H1 (cell line): ENCODE data around the gene CBR4. TPM values are rescaled to one million over a fixed set of nuclear protein-coding genes. Genes with fewer than 3 reads are reported as not detected.

Source experiments
- CTCF ChIA-PET: fragments of 300-600 bp; sonication (Branson Sonifier 250); formaldehyde crosslinking; loops from one replicate; lab custom pipeline; 2021; ENCODE audit not compliant: partially characterized antibody; lab: Charles Lee
- POLR2A ChIA-PET: fragments of 300-600 bp; sonication (Branson Sonifier 250); formaldehyde crosslinking; loops from one replicate; lab custom pipeline; 2021; ENCODE audit warnings: inconsistent platforms; ENCODE audit not compliant: partially characterized antibody; lab: Charles Lee
- DNase-seq, 2 experiments: peaks; one replicate each; pipeline versions ENCODE4 v3.0.0 to v3.0.0-alpha.2; 2010 to 2022; ENCODE audit warnings: low spot score in 2 of 2, low read depth in 1 of 2, mixed read lengths in 1 of 2
- FAIRE-seq: peaks from 2 replicates; lab custom pipeline; 2011; peaks lifted over from hg19 to GRCh38; lab: Jason Lieb, UNC
- H2AFZ ChIP-seq: 2 replicates; pipeline ENCODE4 v1.8.1; 2012; ENCODE audit warnings: low read length, inconsistent platforms
- H2AK5ac ChIP-seq: 2 replicates; pipeline ENCODE4 v1.6.1; 2013; ENCODE audit warnings: low read depth, low read length
- H2BK120ac ChIP-seq: replicated peaks from 2 replicates; pipeline ENCODE3; 2013; ENCODE audit warnings: low read depth, low read length, inconsistent platforms
- H2BK12ac ChIP-seq: 2 replicates; pipeline ENCODE4 v1.6.1; 2013; ENCODE audit warnings: low read depth, low read length
- H2BK15ac ChIP-seq: 2 replicates; pipeline ENCODE4 v1.6.1; 2013; ENCODE audit warnings: low read length
- H2BK20ac ChIP-seq: 2 replicates; pipeline ENCODE4 v1.6.1; 2013; ENCODE audit warnings: low read length
- H2BK5ac ChIP-seq: 2 replicates; pipeline ENCODE4 v1.6.1; 2013; ENCODE audit warnings: low read depth, low read length
- H3K14ac ChIP-seq: 2 replicates; pipeline ENCODE4 v1.6.1; 2013; ENCODE audit warnings: inconsistent platforms; ENCODE audit not compliant: insufficient read length
- H3K18ac ChIP-seq: 2 replicates; pipeline ENCODE4 v1.6.1; 2013; ENCODE audit warnings: low read length; ENCODE audit errors: extremely low read depth
- H3K23ac ChIP-seq: 2 replicates; pipeline ENCODE4 v1.6.1; 2013; ENCODE audit warnings: inconsistent platforms; ENCODE audit not compliant: insufficient read length
- H3K23me2 ChIP-seq: 2 replicates; pipeline ENCODE4 v1.6.1; 2013; ENCODE audit warnings: low read depth, low read length
- H3K27ac ChIP-seq: 2 replicates; pipeline ENCODE4 v1.6.1; 2011; ENCODE audit warnings: low read depth, low read length, inconsistent platforms
- H3K27me3 ChIP-seq, 4 experiments: replicated peaks in 1 of 4; 1 replicate in 1 of 4; 2 replicates in 3 of 4; pipeline versions ENCODE4 v1.6.1 to v1.8.1; 2011 to 2013; ENCODE audit warnings: low read length in 3 of 4, mild to moderate bottlenecking in 3 of 4, inconsistent platforms in 2 of 4, mixed read lengths in 2 of 4, moderate library complexity in 1 of 4; ENCODE audit not compliant: control insufficient read depth in 3 of 4, insufficient read depth in 3 of 4; ENCODE audit errors: extremely low read depth in 1 of 4
- H3K36me3 ChIP-seq, 4 experiments: 2 replicates each; pipeline versions ENCODE4 v1.6.1 to v1.8.1; 2011 to 2013; ENCODE audit warnings: mild to moderate bottlenecking in 4 of 4, low read length in 3 of 4, moderate library complexity in 2 of 4, control low read depth in 1 of 4, inconsistent platforms in 1 of 4; ENCODE audit not compliant: insufficient read depth in 4 of 4, control insufficient read depth in 2 of 4
- H3K4ac ChIP-seq: replicated peaks from 2 replicates; pipeline ENCODE3; 2013; ENCODE audit warnings: low read length, low read depth, mixed read lengths, inconsistent platforms; ENCODE audit not compliant: insufficient read length
- H3K4me1 ChIP-seq, 4 experiments: replicated peaks in 1 of 4; 1 replicate in 1 of 4; 2 replicates in 3 of 4; pipeline versions ENCODE4 v1.6.1 to v1.8.1; 2011 to 2013; ENCODE audit warnings: low read length in 3 of 4, inconsistent platforms in 2 of 4, mixed read lengths in 1 of 4; ENCODE audit not compliant: insufficient read depth in 4 of 4, control insufficient read depth in 3 of 4
- H3K4me2 ChIP-seq, 2 experiments: 2 replicates each; pipeline versions ENCODE4 v1.6.1 to v1.8.1; 2011 to 2013; ENCODE audit warnings: low read depth in 2 of 2, low read length in 2 of 2, control low read depth in 1 of 2, inconsistent platforms in 1 of 2, mild to moderate bottlenecking in 1 of 2; ENCODE audit not compliant: insufficient read depth in 1 of 2
- H3K4me3 ChIP-seq, 4 experiments: fragments of 200-600, 300-600 bp in 1 of 4; sonication (generic), shearing (Covaris generic), sonication (Bioruptor Twin) in 1 of 4; 2 replicates each; pipeline versions ENCODE4 v1.5.1 to v1.8.1; 2011 to 2016; ENCODE audit warnings: low read length in 4 of 4, low read depth in 3 of 4, control low read depth in 2 of 4, inconsistent platforms in 2 of 4, mild to moderate bottlenecking in 2 of 4, mixed read lengths in 1 of 4, moderate library complexity in 1 of 4; ENCODE audit not compliant: insufficient read depth in 2 of 4; ENCODE audit errors: extremely low read depth in 1 of 4
- H3K56ac ChIP-seq: replicated peaks from 2 replicates; pipeline ENCODE3; 2013; ENCODE audit warnings: low read depth, mild to moderate bottlenecking, mixed read lengths, low read length, inconsistent platforms; ENCODE audit not compliant: insufficient read length
- H3K79me1 ChIP-seq: 2 replicates; pipeline ENCODE4 v1.6.1; 2013; ENCODE audit warnings: low read depth, low read length, control low read depth
- H3K79me2 ChIP-seq, 2 experiments: 2 replicates each; pipeline versions ENCODE4 v1.6.1 to v1.8.1; 2012 to 2013; ENCODE audit warnings: low read length in 2 of 2, mild to moderate bottlenecking in 2 of 2, inconsistent platforms in 1 of 2; ENCODE audit not compliant: insufficient read depth in 2 of 2, control insufficient read depth in 1 of 2
- H3K9ac ChIP-seq, 4 experiments: replicated peaks in 1 of 4; 1 replicate in 1 of 4; 2 replicates in 3 of 4; pipeline versions ENCODE4 v1.6.1 to v1.8.1; 2011 to 2013; ENCODE audit warnings: low read depth in 3 of 4, low read length in 3 of 4, control low read depth in 2 of 4, mild to moderate bottlenecking in 2 of 4, moderate library complexity in 2 of 4, inconsistent platforms in 1 of 4; ENCODE audit errors: extremely low read depth in 1 of 4
- H3K9me3 ChIP-seq, 2 experiments: 2 replicates each; pipeline versions ENCODE4 v1.6.1 to v1.8.1; 2012 to 2013; ENCODE audit warnings: mild to moderate bottlenecking in 2 of 2, moderate library complexity in 2 of 2, control low read depth in 1 of 2, inconsistent platforms in 1 of 2, low read depth in 1 of 2, low read length in 1 of 2, mixed read lengths in 1 of 2; ENCODE audit not compliant: insufficient read depth in 2 of 2
- H4K20me1 ChIP-seq, 2 experiments: replicated peaks in 1 of 2; 2 replicates each; pipeline versions ENCODE3 to v1.8.1; 2011 to 2013; ENCODE audit warnings: inconsistent platforms in 2 of 2, low read length in 2 of 2, mild to moderate bottlenecking in 1 of 2; ENCODE audit not compliant: insufficient read depth in 2 of 2, control insufficient read depth in 1 of 2
- H4K5ac ChIP-seq: 2 replicates; pipeline ENCODE4 v1.6.1; 2013; ENCODE audit warnings: low read length, low read depth, mixed read lengths, inconsistent platforms; ENCODE audit not compliant: insufficient read length
- H4K8ac ChIP-seq: 2 replicates; pipeline ENCODE4 v1.8.0; 2013; ENCODE audit warnings: mild to moderate bottlenecking, moderate library complexity, low read length, inconsistent platforms; ENCODE audit not compliant: insufficient read depth; ENCODE audit errors: extremely low read depth
- H4K91ac ChIP-seq: replicated peaks from 2 replicates; pipeline ENCODE3; 2013; ENCODE audit warnings: low read length, mixed read lengths, inconsistent platforms; ENCODE audit not compliant: insufficient read length
- ATF3 ChIP-seq: IDR thresholded peaks from 2 replicates; pipeline ENCODE4 v1.6.1; 2011; ENCODE audit warnings: low read depth, mild to moderate bottlenecking, low read length; ENCODE audit not compliant: insufficient read depth
- EP300 ChIP-seq, 2 experiments: IDR thresholded peaks; 1 replicate in 1 of 2; 2 replicates in 1 of 2; pipeline ENCODE4 v1.6.1; 2011 to 2012; ENCODE audit warnings: low read depth in 2 of 2, low read length in 2 of 2, mild to moderate bottlenecking in 2 of 2, borderline replicate concordance in 1 of 2, inconsistent platforms in 1 of 2, moderate library complexity in 1 of 2
- EZH2 ChIP-seq: fragments of 200-600 bp; sonication (generic); IDR thresholded peaks from 2 replicates; pipeline ENCODE4 v1.7.1; 2012; ENCODE audit warnings: low read depth, mild to moderate bottlenecking, moderate library complexity, low read length, inconsistent platforms; ENCODE audit not compliant: severe bottlenecking
- KDM5A ChIP-seq: fragments of 200-600 bp; IDR thresholded peaks from 2 replicates; pipeline ENCODE4 v1.7.1; 2012; ENCODE audit warnings: mild to moderate bottlenecking, low read length, inconsistent platforms, mixed read lengths
- MAFK ChIP-seq: IDR thresholded peaks from 2 replicates; pipeline ENCODE4 v1.6.1; 2012; ENCODE audit warnings: low read depth, mild to moderate bottlenecking, improper control_type of control experiment, low read length
- MAX ChIP-seq: IDR thresholded peaks from 2 replicates; pipeline ENCODE4 v1.6.1; 2012; ENCODE audit warnings: inconsistent platforms
- NRF1 ChIP-seq: IDR thresholded peaks from 2 replicates; pipeline ENCODE4 v1.6.1; 2011; ENCODE audit warnings: mild to moderate bottlenecking, low read depth, low read length, improper control_type of control experiment
- POU5F1 ChIP-seq: IDR thresholded peaks from 2 replicates; pipeline ENCODE4 v1.6.1; 2011; ENCODE audit warnings: low read depth, mild to moderate bottlenecking, low read length, moderate library complexity
- RBBP5 ChIP-seq: IDR thresholded peaks from 2 replicates; pipeline ENCODE4 v1.7.1; 2012; ENCODE audit warnings: low read depth, mild to moderate bottlenecking, inconsistent platforms, low read length, moderate library complexity, borderline replicate concordance
- SAP30 ChIP-seq: fragments of 300-600 bp; sonication (generic); IDR thresholded peaks from 2 replicates; pipeline ENCODE4 v1.7.1; 2012; ENCODE audit warnings: low read length, moderate library complexity, mild to moderate bottlenecking, inconsistent platforms; ENCODE audit not compliant: insufficient read depth, insufficient replicate concordance
- SUZ12 ChIP-seq: fragments of 200-600 bp; sonication (generic); IDR thresholded peaks from 2 replicates; pipeline ENCODE4 v1.6.1; 2012; ENCODE audit warnings: mild to moderate bottlenecking, inconsistent platforms, low read length, moderate library complexity, mixed read lengths
- USF2 ChIP-seq: IDR thresholded peaks from 2 replicates; pipeline ENCODE4 v1.6.1; 2011; ENCODE audit warnings: low read length, improper control_type of control experiment
- WGBS, 2 experiments: shearing (Covaris generic) in 1 of 2; methylation state at CpG; one replicate each; pipeline versions ENCODE4 v1.1.6 to v1.1.7; 2013 to 2015; ENCODE audit warnings: low lambda C conversion rate in 2 of 2, mixed read lengths in 2 of 2, inconsistent platforms in 1 of 2, low coverage in 1 of 2, missing lambda C conversion rate in 1 of 2; ENCODE audit not compliant: insufficient replicate concordance in 2 of 2, insufficient coverage in 1 of 2, insufficient read length in 1 of 2; ENCODE audit errors: extremely low coverage in 1 of 2, missing lambda C conversion rate in 1 of 2; 5-methylcytosine and 5-hydroxymethylcytosine counted together
- polyA plus RNA-seq, 7 experiments: library from polyadenylated mRNA; depleted of rRNA in 3 of 7; stranded (reverse) in 5 of 7; unstranded in 2 of 7; fragments of >200 nt in 5 of 7; fragments of 200-250 nt in 2 of 7; gene quantifications; 1 replicate in 5 of 7; 2 replicates in 1 of 7; 4 replicates in 1 of 7; pipeline versions ENCODE4 v1.2.1 to v1.2.3, GENCODE V29; 2011 to 2013; ENCODE audit warnings: missing spikeins in 2 of 7, mixed read lengths in 2 of 7
- total RNA-seq: library from RNA; stranded (reverse); fragmentation: NEBNext Ultra II Directional; extraction: Animal tissue kit (Norgen Biotek cat#: 25700); gene quantifications from 2 replicates; pipeline ENCODE4 v1.2.1, GENCODE V29; 2021

The CBR4 gene
- total and polyA plus RNA-seq, 2 of the 8 experiments (the other 6 are each of a cell fraction or from before 2014, with no cell fraction given), result 8.6 to 29.5 TPM

GRCh38 chr4:168955674-168956073, 54.4 kb downstream of the CBR4 start:
- H4K91ac ChIP-seq, result no peak overlapping the region
- no peak for TF ChIP-seq EZH2
- no peak for TF ChIP-seq POU5F1
- TF ChIP-seq ATF3, result no peak
- no peak for TF ChIP-seq SAP30
- TF ChIP-seq RBBP5, result no peak
- TF ChIP-seq MAFK, result no peak
- TF ChIP-seq KDM5A, result no peak
- no peak for TF ChIP-seq USF2
- TF ChIP-seq MAX, result no peak
- no peak for TF ChIP-seq EP300 (IDR thresholded peaks at IDR 0.05; ENCODE audit: borderline replicate concordance in 1 of 2, low read depth in 2 of 2, low read length in 2 of 2)
- TF ChIP-seq SUZ12, result no peak
- no peak for TF ChIP-seq NRF1

More at GRCh38 chr4:168955674-168956073, 54.4 kb downstream of the CBR4 start:
- no peaks in the 10 kb centered on the region for H3K79me1 ChIP-seq
- H3K4me1 ChIP-seq, result no peaks in the 10 kb centered on the region
- no peak overlapping the region for H4K8ac ChIP-seq
- no peak for FAIRE-seq
- no peaks in the 10 kb centered on the region for H3K79me2 ChIP-seq
- no peak overlapping the region for H2BK5ac ChIP-seq
- ChIA-PET CTCF (interaction anchor here (1.6 kb wide), 1 partner anchor 11 kb away, joined by 6 read pairs; no protein-coding TSS in a partner anchor), POLR2A (no interaction called here)
- H3K18ac ChIP-seq, result no peak overlapping the region
- H3K4me3 ChIP-seq, result no peak overlapping the region
- H3K4me2 ChIP-seq, result no peak overlapping the region
- WGBS, 2 experiments, result 97% methylated on average over 2 of the region's 2 CpGs; no CpG with 5 or more reads in 1 of the 2 experiments
- no peak for DNase-seq
- no peak overlapping the region for H3K23ac ChIP-seq
- no peak overlapping the region for H2AFZ ChIP-seq
- no peak overlapping the region for H3K9ac ChIP-seq
- H4K20me1 ChIP-seq, result no peaks in the 10 kb centered on the region
- no peaks in the 10 kb centered on the region for H3K27me3 ChIP-seq
- H3K56ac ChIP-seq, result no peak overlapping the region
- no peak overlapping the region for H2BK20ac ChIP-seq
- H3K27ac ChIP-seq, result no peak overlapping the region
- no peaks in the 10 kb centered on the region for H3K36me3 ChIP-seq
- 0 out of 4 replicates have a peak, but pooled peaks cover 0 to 5% of the 10 kb centered on the region in 2 experiments for H3K9me3 ChIP-seq
- H3K4ac ChIP-seq, result no peak overlapping the region
- H3K14ac ChIP-seq, result no peak overlapping the region
- no peak overlapping the region for H2AK5ac ChIP-seq
- H3K23me2 ChIP-seq, result no peaks in the 10 kb centered on the region
- H2BK12ac ChIP-seq, result no peak overlapping the region
- no peak overlapping the region for H2BK15ac ChIP-seq
- no peak overlapping the region for H4K5ac ChIP-seq
- no peak overlapping the region for H2BK120ac ChIP-seq
